A673 (cell line): ENCODE data around the gene TBXA2R. TPM values are rescaled to one million over a fixed set of nuclear protein-coding genes. Genes with fewer than 3 reads are reported as not detected.

Experiments used
- BruUV-seq: library from RNA; stranded (reverse); fragments of 400-500 nt; replicated peaks from 2 replicates; lab custom pipeline; 2021; lab: Mats Ljungman, UMichigan
- CTCF ChIA-PET: fragments of 300-600 bp; sonication (Branson Sonifier 250); formaldehyde crosslinking; loops from one replicate; lab custom pipeline; 2022; ENCODE audit warnings: antibody characterized with exemption; lab: Charles Lee
- POLR2A ChIA-PET: fragments of 300-600 bp; sonication (Branson Sonifier 250); formaldehyde crosslinking; loops from one replicate; lab custom pipeline; 2022; ENCODE audit warnings: antibody characterized with exemption; ENCODE audit not compliant: low non-redundant PET; lab: Charles Lee
- DNase-seq: peaks from one replicate; pipeline ENCODE4 v3.0.0-alpha.2; 2015; ENCODE audit warnings: low spot score
- H3K27ac ChIP-seq: fragments of 200-600 bp; sonication (generic); 2 replicates; pipeline ENCODE4 v1.5.1; 2016; ENCODE audit warnings: mixed run types, low read depth, mild to moderate bottlenecking, mixed read lengths, antibody characterized with exemption, low read length; ENCODE audit not compliant: poor library complexity, severe bottlenecking
- H3K27me3 ChIP-seq: fragments of 200-600 bp; sonication (generic); replicated peaks from 2 replicates; pipeline ENCODE4 v1.6.1; 2017; ENCODE audit warnings: mixed run types, low read depth, mild to moderate bottlenecking, mixed read lengths, antibody characterized with exemption, low read length; ENCODE audit not compliant: insufficient read depth, poor library complexity
- H3K36me3 ChIP-seq: fragments of 200-600 bp; sonication (generic); 2 replicates; pipeline ENCODE4 v1.6.1; 2016; ENCODE audit warnings: mixed run types, mild to moderate bottlenecking, mixed read lengths, antibody characterized with exemption, low read length; ENCODE audit not compliant: insufficient read depth, poor library complexity, severe bottlenecking
- H3K4me1 ChIP-seq: fragments of 200-600 bp; sonication (generic); 2 replicates; pipeline ENCODE4 v1.6.1; 2017; ENCODE audit warnings: mixed run types, mild to moderate bottlenecking, mixed read lengths, antibody characterized with exemption, low read length; ENCODE audit not compliant: insufficient read depth, poor library complexity, severe bottlenecking
- H3K4me3 ChIP-seq: fragments of 200-600 bp; sonication (generic); 2 replicates; pipeline ENCODE4 v1.5.1; 2016; ENCODE audit warnings: low read depth, mixed run types, mild to moderate bottlenecking, mixed read lengths, low read length; ENCODE audit not compliant: poor library complexity, severe bottlenecking
- H3K9me3 ChIP-seq: fragments of 200-600 bp; sonication (generic); 2 replicates; pipeline ENCODE4 v1.6.1; 2016; ENCODE audit warnings: mixed run types, low read depth, mild to moderate bottlenecking, mixed read lengths, antibody characterized with exemption, low read length; ENCODE audit not compliant: poor library complexity, severe bottlenecking
- CTCF ChIP-seq: fragments of 300-800, 200-600 bp; sonication (generic); conservative IDR thresholded peaks from 2 replicates; pipeline ENCODE4 v1.5.1; 2017; ENCODE audit warnings: low read depth, mild to moderate bottlenecking, antibody characterized with exemption, low read length, moderate library complexity, mixed read lengths
- EZH2 ChIP-seq: fragments of 200-600 bp; sonication (generic); IDR thresholded peaks from 2 replicates; pipeline ENCODE4 v1.6.1; 2017; ENCODE audit warnings: borderline replicate concordance, low read depth, mild to moderate bottlenecking, mixed read lengths, antibody characterized with exemption, low read length; ENCODE audit not compliant: poor library complexity, severe bottlenecking
- intact Hi-C: fragments of 100-400 bp; cut with micrococcal nuclease; formaldehyde crosslinking; loops from one replicate; pipeline ENCODE4 v1.10.0; 2022; ENCODE audit not compliant: unreplicated experiment
- total RNA-seq: library from RNA; stranded (reverse); gene quantifications from 2 replicates; pipeline ENCODE4 v1.2.3, GENCODE V29; 2021

Gene TBXA2R
- total RNA-seq, 1 experiment from 2014 or later: 0.56 TPM

GRCh38 chr19:3589439-3589838 lies 17.2 kb downstream of the TBXA2R start:
- peaks cover 6% of the 10 kb centered on the region for H3K9me3 ChIP-seq
- H3K4me1 ChIP-seq: no peaks in the 10 kb centered on the region
- ChIA-PET POLR2A (no interaction called here), CTCF (interaction anchor here (0.6 kb wide), 1 partner anchor 138 kb away, joined by 11 read pairs; no protein-coding TSS in a partner anchor)
- H3K27ac ChIP-seq: no peak overlapping the region
- H3K27me3 ChIP-seq: peaks cover 4% of the 10 kb centered on the region
- no peak overlapping the region for H3K4me3 ChIP-seq
- no peaks in the 10 kb centered on the region for H3K36me3 ChIP-seq
- TF ChIP-seq CTCF (no peak), EZH2 (no peak)
- intact Hi-C loops: no loop called here
- no TSS peak for BruUV-seq
- DNase-seq: no peak

- CTCF ChIA-PET: interaction anchor here (0.5 kb wide), 1 partner anchor 33 kb away, joined by 3 read pairs; no protein-coding TSS in a partner anchor
- no peak for DNase-seq
- TF ChIP-seq EZH2: no peak
- BruUV-seq: no TSS peak
- Histone ChIP-seq H3K4me1 (no peaks in the 10 kb centered on the region), H3K27ac (no peak overlapping the region), H3K27me3 (peaks cover 4% of the 10 kb centered on the region), H3K9me3 (peaks cover 5% of the 10 kb centered on the region), H3K36me3 (no peaks in the 10 kb centered on the region), H3K4me3 (no peak overlapping the region)
- POLR2A ChIA-PET: no interaction called here
- intact Hi-C loops: loop anchor here (2.0 kb wide), 1 partner anchor 32 kb away; no protein-coding TSS in a partner anchor
Observed at GRCh38 chr19:3586707-3587346, 19.8 kb downstream of the TBXA2R start.

GRCh38 chr19:3586127-3586626 lies 20.5 kb downstream of the TBXA2R start:
- Histone ChIP-seq H3K27ac (no peak overlapping the region), H3K27me3 (peaks cover 4% of the 10 kb centered on the region), H3K4me3 (peak overlapping the region; percentile 43), H3K36me3 (no peaks in the 10 kb centered on the region), H3K9me3 (no peaks in the 10 kb centered on the region), H3K4me1 (no peaks in the 10 kb centered on the region)
- intact Hi-C loops: loop anchor here (2.0 kb wide), 1 partner anchor 33 kb away; no protein-coding TSS in a partner anchor
- TF ChIP-seq EZH2: no peak
- peak; percentile 89 for TF ChIP-seq CTCF
- peak; percentile 57 for DNase-seq
- CTCF ChIA-PET: interaction anchor here (0.6 kb wide), 1 partner anchor 10 kb away, joined by 3 read pairs; no protein-coding TSS in a partner anchor
- BruUV-seq: no TSS peak
- POLR2A ChIA-PET: no interaction called here
